Upper lobe of right lung (tissue), 1 donor: Measurements from ENCODE around the gene PHRF1. TPM values are rescaled to one million over a fixed set of nuclear protein-coding genes. Genes with fewer than 3 reads are reported as not detected.

ENCODE experiments used
- ATAC-seq: fragments of 200-7000 bp; cut with Tn5 transposase; one replicate; pipeline ENCODE4 v1.9.1; 2020; ENCODE audit warnings: mild to moderate bottlenecking, moderate library complexity
- DNase-seq: peaks from one replicate; pipeline ENCODE4 v3.0.0-alpha.2; 2020
- H3K27ac ChIP-seq: fragments of 200-600 bp; one replicate; pipeline ENCODE4 v1.8.0; 2022
- H3K27me3 ChIP-seq: fragments of 200-600 bp; one replicate; pipeline ENCODE4 v1.8.0; 2022; ENCODE audit warnings: mild to moderate bottlenecking
- H3K36me3 ChIP-seq: fragments of 200-600 bp; one replicate; pipeline ENCODE4 v1.8.0; 2022
- H3K4me1 ChIP-seq: fragments of 200-600 bp; one replicate; pipeline ENCODE4 v1.8.0; 2022
- H3K4me3 ChIP-seq: fragments of 200-600 bp; one replicate; pipeline ENCODE4 v1.8.0; 2022; ENCODE audit warnings: mild to moderate bottlenecking
- H3K9me3 ChIP-seq: fragments of 200-600 bp; one replicate; pipeline ENCODE4 v1.8.0; 2022
- CTCF ChIP-seq: fragments of 200-600 bp; IDR thresholded peaks from one replicate; pipeline ENCODE4 v1.8.0; 2022; ENCODE audit warnings: antibody characterized with exemption
- intact Hi-C: fragments of 100-400 bp; cut with DNase I; formaldehyde crosslinking; loops from one replicate; pipeline ENCODE4 v1.11.0; 2022
- total RNA-seq: library from RNA; stranded (reverse); fragmentation: NEBNext Ultra II Directional; extraction: Animal tissue kit (Norgen Biotek cat#: 25700); gene quantifications from one replicate; pipeline ENCODE4 v1.2.1, GENCODE V29; 2021
- donor health status: DM: no; HTN: yes; CAD: no; lungs with severe emphysema.

PHRF1 gene
- total RNA-seq, 1 donor from 2014 or later, result 31.0 TPM

GRCh38 chr11:559020-559620 lies 17.1 kb upstream of the PHRF1 start:
- Histone ChIP-seq H3K36me3 (no peaks in the 10 kb centered on the region), H3K9me3 (no peaks in the 10 kb centered on the region), H3K4me1 (peaks cover 24% of the 10 kb centered on the region), H3K4me3 (no peak overlapping the region), H3K27me3 (peaks cover 19% of the 10 kb centered on the region), H3K27ac (no peak overlapping the region)
- DNase-seq, result no peak
- no peak for TF ChIP-seq CTCF
- intact Hi-C loops, result loop anchor here (10.0 kb wide), 1 partner anchor 166 kb away; no protein-coding TSS in a partner anchor
- ATAC-seq, result no peak

DNA sequence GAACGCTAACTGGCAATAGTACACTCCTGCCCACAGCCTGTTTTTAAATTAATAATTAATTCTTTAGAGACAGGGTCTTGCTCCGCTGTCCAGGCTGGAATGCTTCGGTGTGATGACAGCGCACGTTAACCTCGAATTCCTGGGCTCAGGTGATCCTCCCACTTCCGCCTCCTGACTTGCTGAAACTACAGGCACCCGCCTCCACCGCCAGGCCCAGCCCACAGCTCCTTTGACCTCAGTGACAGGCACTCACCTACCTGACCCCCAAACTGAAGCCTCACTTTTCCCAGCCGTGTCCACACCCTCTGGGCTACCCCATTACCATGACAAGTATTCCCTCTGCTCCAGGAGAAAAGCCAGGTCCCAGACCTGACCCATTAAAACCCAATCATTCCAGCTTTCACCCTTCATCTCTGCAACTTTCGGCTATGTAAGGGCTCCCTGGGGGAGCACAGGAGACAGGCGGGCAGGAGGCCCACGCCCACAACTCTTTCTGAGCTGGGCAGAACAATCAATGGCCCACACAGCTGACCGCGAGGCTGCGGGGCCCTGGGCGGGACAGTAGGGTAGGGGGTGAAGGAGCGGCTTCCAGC lies 16.5 kb upstream of the PHRF1 start:
- Histone ChIP-seq H3K27ac (peak overlapping the region; percentile 89), H3K4me3 (peak overlapping the region; percentile 66), H3K36me3 (no peaks in the 10 kb centered on the region), H3K27me3 (peaks cover 19% of the 10 kb centered on the region), H3K4me1 (peaks cover 19% of the 10 kb centered on the region), H3K9me3 (no peaks in the 10 kb centered on the region)
- intact Hi-C loops, result loop anchor here (10.0 kb wide), 1 partner anchor 165 kb away; no protein-coding TSS in a partner anchor
- no peak for ATAC-seq
- DNase-seq, result no peak
- no peak for TF ChIP-seq CTCF

- DNase-seq (peak; percentile 96), ATAC-seq (peak; percentile 88)
- no peaks in the 10 kb centered on the region for H3K9me3 ChIP-seq
- H3K27me3 ChIP-seq, result peaks cover 15% of the 10 kb centered on the region
- peak within 1 kb of the TSS; percentile 66 for H3K4me3 ChIP-seq
- H3K36me3 ChIP-seq, result no peaks in the 10 kb centered on the region
- intact Hi-C loops, result no loop called here
- peak within 1 kb of the TSS; percentile 89 for H3K27ac ChIP-seq
- peaks cover 13% of the 10 kb centered on the region for H3K4me1 ChIP-seq
- TF ChIP-seq CTCF, result no peak
These were observed 15.7 kb upstream of the PHRF1 start, which contains the start of the genes LMNTD2 and RASSF7 for GRCh38 chr11:560305-561147. Gene LMNTD2, minus strand, starts transcription at chr11:560738. Its CDS starts 22 bp downstream, at chr11:560716. Gene RASSF7, plus strand, starts transcription at chr11:560970. Its CDS starts 799 bp downstream, at chr11:561769.

DNA sequence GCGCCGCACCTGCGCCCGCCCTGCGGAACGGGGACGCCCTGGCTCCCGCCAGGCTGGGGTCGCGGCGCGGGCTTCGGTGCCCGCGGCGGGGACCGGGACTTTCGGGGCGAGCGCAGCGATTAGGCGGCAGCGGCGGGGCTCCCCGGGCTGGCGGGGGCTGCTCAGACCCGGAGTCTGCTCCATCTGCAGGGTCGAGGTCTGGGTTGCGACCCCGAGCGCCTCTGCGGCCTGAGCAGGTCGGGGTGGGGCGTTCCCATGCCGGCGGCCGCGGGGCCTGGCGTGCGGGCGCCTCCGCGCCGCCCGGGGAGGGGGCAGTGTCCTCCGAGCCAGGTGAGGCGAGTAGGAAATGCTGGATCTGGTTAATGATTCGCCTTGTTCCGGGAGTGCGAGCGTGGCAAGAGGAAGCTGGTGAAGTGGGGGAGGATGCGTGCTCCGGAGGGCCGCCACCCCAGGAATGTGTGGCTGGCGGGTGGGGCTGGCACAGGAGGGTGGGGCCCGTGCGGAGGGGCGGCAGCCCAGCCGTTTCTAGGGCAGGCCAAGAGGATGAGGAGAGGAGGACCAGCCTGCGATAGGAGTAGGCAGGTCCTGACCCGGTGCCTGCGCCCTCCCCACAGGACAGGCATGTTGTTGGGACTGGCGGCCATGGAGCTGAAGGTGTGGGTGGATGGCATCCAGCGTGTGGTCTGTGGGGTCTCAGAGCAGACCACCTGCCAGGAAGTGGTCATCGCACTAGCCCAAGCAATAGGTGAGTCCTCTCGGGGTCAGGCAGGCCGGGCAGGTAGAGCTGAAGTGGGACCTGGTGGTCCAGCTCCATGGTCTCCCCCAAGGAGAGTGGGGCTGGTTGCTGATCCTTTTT lies 14.9 kb upstream of the PHRF1 start:
- no peaks in the 10 kb centered on the region for H3K36me3 ChIP-seq
- peak; percentile 93 for DNase-seq
- H3K9me3 ChIP-seq, result no peaks in the 10 kb centered on the region
- no peak for TF ChIP-seq CTCF
- peaks cover 10% of the 10 kb centered on the region for H3K4me1 ChIP-seq
- H3K27ac ChIP-seq, result peak overlapping the region; percentile 85
- peak; percentile 73 for ATAC-seq
- intact Hi-C loops, result no loop called here
- H3K27me3 ChIP-seq, result peaks cover 8% of the 10 kb centered on the region
- H3K4me3 ChIP-seq, result peak overlapping the region; percentile 66

GRCh38 chr11:562046-562645 lies 14.1 kb upstream of the PHRF1 start:
- no peak for TF ChIP-seq CTCF
- intact Hi-C loops, result no loop called here
- H3K36me3 ChIP-seq, result no peaks in the 10 kb centered on the region
- H3K9me3 ChIP-seq, result no peaks in the 10 kb centered on the region
- H3K4me3 ChIP-seq, result peak overlapping the region; percentile 66
- peaks cover 10% of the 10 kb centered on the region for H3K4me1 ChIP-seq
- H3K27ac ChIP-seq, result peak overlapping the region; percentile 18
- peak; percentile 67 for DNase-seq
- H3K27me3 ChIP-seq, result peaks cover 3% of the 10 kb centered on the region
- ATAC-seq, result no peak
